ENCODE results near the gene HORMAD2.

HORMAD2 gene

DNA sequence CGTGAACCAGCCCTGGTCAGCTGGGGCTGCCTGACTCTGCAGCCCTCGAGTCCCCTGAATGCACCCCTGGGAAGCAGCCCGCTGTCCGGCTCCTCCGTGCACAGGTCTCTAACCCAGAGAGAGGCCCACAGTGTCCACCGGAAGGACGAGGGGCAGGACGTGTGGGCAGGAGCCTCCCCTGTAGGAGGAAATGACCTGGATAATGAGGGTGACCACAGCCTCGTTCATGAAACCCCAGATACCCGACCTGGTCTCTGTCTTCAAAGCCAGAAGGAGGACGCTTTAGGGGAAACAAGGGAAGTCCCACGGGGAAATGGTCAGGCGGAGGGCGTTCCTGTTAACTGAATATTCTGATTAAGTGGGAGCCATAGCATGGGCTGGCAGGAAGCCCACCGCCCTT, 143.0 kb downstream of the HORMAD2 start:
- TF ChIP-seq, protein P1, sequence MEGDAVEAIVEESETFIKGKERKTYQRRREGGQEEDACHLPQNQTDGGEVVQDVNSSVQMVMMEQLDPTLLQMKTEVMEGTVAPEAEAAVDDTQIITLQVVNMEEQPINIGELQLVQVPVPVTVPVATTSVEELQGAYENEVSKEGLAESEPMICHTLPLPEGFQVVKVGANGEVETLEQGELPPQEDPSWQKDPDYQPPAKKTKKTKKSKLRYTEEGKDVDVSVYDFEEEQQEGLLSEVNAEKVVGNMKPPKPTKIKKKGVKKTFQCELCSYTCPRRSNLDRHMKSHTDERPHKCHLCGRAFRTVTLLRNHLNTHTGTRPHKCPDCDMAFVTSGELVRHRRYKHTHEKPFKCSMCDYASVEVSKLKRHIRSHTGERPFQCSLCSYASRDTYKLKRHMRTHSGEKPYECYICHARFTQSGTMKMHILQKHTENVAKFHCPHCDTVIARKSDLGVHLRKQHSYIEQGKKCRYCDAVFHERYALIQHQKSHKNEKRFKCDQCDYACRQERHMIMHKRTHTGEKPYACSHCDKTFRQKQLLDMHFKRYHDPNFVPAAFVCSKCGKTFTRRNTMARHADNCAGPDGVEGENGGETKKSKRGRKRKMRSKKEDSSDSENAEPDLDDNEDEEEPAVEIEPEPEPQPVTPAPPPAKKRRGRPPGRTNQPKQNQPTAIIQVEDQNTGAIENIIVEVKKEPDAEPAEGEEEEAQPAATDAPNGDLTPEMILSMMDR (IDR thresholded peaks at IDR 0.05; ENCODE audit: low read depth, low read length) = no peak
- H3K4me3 ChIP-seq (ENCODE audit: low read depth, low read length) = no peak overlapping the region

DNA sequence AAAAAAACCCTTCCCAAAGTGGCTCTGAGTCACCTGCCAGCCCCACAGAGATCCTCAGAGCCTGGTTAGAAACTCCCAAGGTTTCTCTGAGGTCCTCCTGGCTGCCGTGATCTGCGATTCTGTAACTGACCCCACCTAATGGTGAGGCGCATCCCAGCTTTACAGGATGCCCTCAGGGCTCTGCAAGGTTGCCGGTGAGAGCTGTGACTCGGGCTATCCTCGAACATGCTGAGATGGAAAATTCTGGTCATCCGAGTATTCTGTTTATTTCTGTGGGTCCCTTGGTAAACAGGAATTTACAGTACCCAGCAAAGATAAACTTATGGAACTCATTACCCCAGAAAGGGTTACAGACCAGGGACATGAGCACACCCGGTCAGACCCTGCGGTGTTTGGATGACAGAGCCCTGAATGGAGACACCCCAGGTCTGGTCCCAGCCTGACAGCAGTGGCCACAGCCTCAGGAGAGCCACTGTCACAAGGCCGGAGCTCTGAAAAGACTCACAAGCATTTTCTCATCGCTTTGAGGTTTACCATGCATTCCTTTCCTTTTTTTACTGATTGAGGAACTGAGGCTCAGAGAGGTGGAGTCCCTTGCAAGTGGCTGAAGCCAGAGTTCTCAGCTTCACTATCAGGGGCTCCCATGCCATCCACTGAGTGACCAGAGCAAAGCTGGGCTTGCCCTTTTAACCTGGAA, 144.0 kb downstream of the HORMAD2 start:
- H3K4me3 ChIP-seq (ENCODE audit: low read depth, low read length) = no peak overlapping the region

DNA sequence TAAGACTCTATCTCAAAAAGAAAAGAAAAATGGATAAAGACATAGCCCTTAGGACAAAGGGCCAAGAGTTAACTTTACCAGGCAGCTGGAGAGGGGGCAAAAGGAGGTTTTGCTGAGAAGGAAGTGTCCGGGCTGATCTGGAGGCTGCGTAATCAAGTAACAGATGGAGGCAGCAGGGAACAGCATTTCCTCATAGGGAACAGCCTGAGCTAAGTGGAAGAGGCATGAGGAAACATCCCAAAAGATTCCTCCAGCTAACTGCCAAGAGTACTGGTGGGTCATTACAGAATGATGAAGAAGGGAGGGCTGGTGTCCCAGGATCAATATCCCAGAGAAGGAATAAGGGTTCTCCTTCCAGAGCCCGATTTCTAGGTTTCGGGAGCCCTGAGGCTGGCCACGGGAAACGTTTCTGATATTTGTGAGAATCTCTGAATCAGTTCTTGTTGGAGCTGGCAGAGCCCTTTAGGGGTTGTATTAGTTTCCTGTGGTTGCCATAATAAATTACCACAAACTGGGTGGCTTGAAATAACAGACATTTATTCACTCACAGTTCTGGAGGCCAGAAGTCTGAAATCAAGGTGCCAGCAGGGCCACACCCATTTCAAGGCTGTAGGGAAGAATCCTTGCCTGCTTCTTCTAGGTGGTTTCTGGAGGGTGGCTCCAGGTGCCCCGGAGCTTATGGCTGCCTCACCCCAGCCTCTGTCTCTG, 145.1 kb downstream of the HORMAD2 start:
- TF ChIP-seq, protein P1 (IDR thresholded peaks at IDR 0.05; ENCODE audit: low read depth, low read length) = no peak
- H3K4me3 ChIP-seq (ENCODE audit: low read depth, low read length) = no peak overlapping the region

More for the DNA sequence above, 144.0 kb downstream of the HORMAD2 start:
- TF ChIP-seq, protein P1 (IDR thresholded peaks at IDR 0.05; ENCODE audit: low read depth, low read length) = no peak

DNA sequence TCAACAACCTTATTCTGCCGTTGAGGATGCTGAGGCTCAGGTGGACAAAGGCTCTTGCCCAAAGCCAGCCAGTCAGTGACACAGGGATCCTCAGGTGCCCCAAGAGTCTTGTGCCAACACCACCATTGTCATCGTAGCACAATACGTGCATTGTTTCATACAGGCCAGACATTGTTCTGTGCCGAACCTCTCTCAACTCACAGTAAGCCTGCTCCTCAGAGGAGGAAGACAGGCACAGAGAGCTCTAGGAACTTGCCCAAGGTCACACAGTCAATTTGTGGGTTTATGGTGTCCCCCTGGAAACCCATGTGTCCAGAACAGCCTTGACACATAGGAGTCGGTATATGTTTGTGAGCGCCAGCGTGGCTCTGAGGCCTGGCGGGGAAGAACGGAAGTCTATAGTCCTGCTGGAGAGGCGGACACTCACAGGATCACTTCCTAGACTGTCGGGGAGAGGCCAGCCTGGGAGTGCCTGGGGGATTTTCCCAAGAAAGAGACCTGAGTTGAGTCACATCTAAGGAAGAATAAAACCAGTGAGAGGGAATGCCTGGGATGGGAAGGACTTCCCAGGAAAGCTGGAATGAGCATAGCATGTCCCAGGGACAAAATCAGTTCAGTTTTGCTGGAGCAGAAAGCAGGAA, 146.0 kb downstream of the HORMAD2 start:
- no peak overlapping the region for H3K4me3 ChIP-seq (ENCODE audit: low read depth, low read length)
- TF ChIP-seq, protein P1 (IDR thresholded peaks at IDR 0.05; ENCODE audit: low read depth, low read length) = no peak

Data from WI38 (cell line).